Small intestine (tissue), 7 donors: ENCODE measurements around the gene RBM47. TPM values are rescaled to one million over a fixed set of nuclear protein-coding genes. Genes with fewer than 3 reads are reported as not detected.
"Not testable (repeated sequence)": the region's sequence is repeated elsewhere in the genome, so short reads cannot be mapped to it uniquely, and the experiment has no call there.

ENCODE experiments used
- DNase-seq, 2 donors: peaks; one replicate each; pipeline versions ENCODE4 v3.0.0 to v3.0.0-alpha.2; 2013
- FAIRE-seq: peaks from 2 replicates; lab custom pipeline; 2012; peaks lifted over from hg19 to GRCh38; lab: Jason Lieb, UNC
- H3K27ac ChIP-seq, 3 donors: one replicate each; pipeline ENCODE4 v1.5.1; 2013; ENCODE audit warnings: low read length in 2 of 3, mild to moderate bottlenecking in 2 of 3, control low read depth in 1 of 3, inconsistent platforms in 1 of 3, low read depth in 1 of 3, moderate library complexity in 1 of 3
- H3K27me3 ChIP-seq, 3 donors: one replicate each; pipeline ENCODE4 v1.6.1; 2013; ENCODE audit warnings: low read length in 3 of 3, inconsistent platforms in 1 of 3; ENCODE audit not compliant: control insufficient read depth in 3 of 3, insufficient read depth in 3 of 3
- H3K36me3 ChIP-seq, 3 donors: one replicate each; pipeline ENCODE4 v1.6.1; 2013; ENCODE audit warnings: low read length in 3 of 3, inconsistent platforms in 1 of 3, low read depth in 1 of 3, mild to moderate bottlenecking in 1 of 3, moderate library complexity in 1 of 3; ENCODE audit not compliant: control insufficient read depth in 3 of 3, insufficient read depth in 2 of 3
- H3K4me1 ChIP-seq, 3 donors: one replicate each; pipeline ENCODE4 v1.6.1; 2013; ENCODE audit warnings: low read length in 2 of 3, inconsistent platforms in 1 of 3, low read depth in 1 of 3, mild to moderate bottlenecking in 1 of 3, moderate library complexity in 1 of 3; ENCODE audit not compliant: control insufficient read depth in 3 of 3, insufficient read depth in 2 of 3
- H3K4me3 ChIP-seq, 3 donors: one replicate each; pipeline ENCODE4 v1.5.1; 2013; ENCODE audit warnings: low read length in 3 of 3, control low read depth in 1 of 3, inconsistent platforms in 1 of 3, low read depth in 1 of 3, mild to moderate bottlenecking in 1 of 3, moderate library complexity in 1 of 3
- H3K9me3 ChIP-seq, 2 donors: one replicate each; pipeline ENCODE4 v1.6.1; 2013; ENCODE audit warnings: low read depth in 1 of 2, low read length in 1 of 2; ENCODE audit not compliant: control insufficient read depth in 2 of 2, insufficient read depth in 1 of 2
- WGBS, 3 donors: extraction: QIAGEN DNeasy Blood & Tissue Kit; methylation state at CpG; one replicate each; pipeline ENCODE4 v1.1.7; 2013; 5-methylcytosine and 5-hydroxymethylcytosine counted together
- polyA plus RNA-seq, 4 donors: library from polyadenylated mRNA; stranded (reverse) in 3 of 4; unstranded in 1 of 4; fragments of 200-250 nt in 3 of 4; fragments of 120-200 nt in 1 of 4; gene quantifications; one replicate each; pipeline versions ENCODE4 v1.2.1 to v1.2.3, GENCODE V29; 2013
- donor health status: healthy with polysubstance abuse.
- donor health status: control.
- donor health status: control.
- donor health status: Bipolar disorder and iron deficiency.
- donor health status: healthy.

The RBM47 gene
- polyA plus RNA-seq, 4 donors = 49.5 to 127 (median 106) TPM

DNA sequence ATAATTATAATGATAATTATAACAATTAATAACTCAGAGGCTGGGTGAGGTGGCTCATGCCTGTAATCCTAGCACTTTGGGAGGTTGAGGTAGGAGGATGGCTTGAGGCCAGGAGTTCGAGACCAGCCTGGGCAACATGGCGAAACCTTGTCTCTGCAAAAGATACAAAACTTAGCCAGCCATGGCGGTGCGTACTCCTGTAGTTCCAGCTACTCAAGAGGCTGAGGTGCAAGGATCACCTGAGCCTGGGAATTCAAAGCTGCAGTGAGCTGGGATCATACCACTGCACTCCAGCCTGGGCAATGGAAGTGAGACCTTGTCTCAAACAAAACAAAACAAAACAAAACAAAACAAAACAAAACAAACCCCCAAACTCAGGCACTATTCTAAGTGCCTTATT, 201.8 kb downstream of the RBM47 start:
- H3K4me1 ChIP-seq, H3K4me3 ChIP-seq, H3K9me3 ChIP-seq, H3K27me3 ChIP-seq, DNase-seq, FAIRE-seq, H3K27ac ChIP-seq: not testable (repeated sequence)
- 90 to 99% (median 95%) methylated on average over 4 of the region's 4 CpGs for WGBS, 3 donors
- H3K36me3 ChIP-seq = peaks cover 0 to 56% (median 16%) of the 10 kb centered on the region in 3 donors

- DNase-seq (no peak), FAIRE-seq (no peak)
- Histone ChIP-seq H3K36me3 (peaks cover 0 to 54% (median 14%) of the 10 kb centered on the region in 3 donors), H3K4me1 (peaks cover 0 to 6% (median 0%) of the 10 kb centered on the region in 3 donors), H3K9me3 (no peaks in the 10 kb centered on the region), H3K27ac (no peak overlapping the region), H3K27me3 (no peaks in the 10 kb centered on the region), H3K4me3 (no peak overlapping the region)
- 74 to 89% (median 76%) methylated on average over 3 of the region's 3 CpGs for WGBS, 3 donors
Measured at GRCh38 chr4:40427128-40427527, 202.5 kb downstream of the RBM47 start.

- 93 to 95% (median 95%) methylated on average over 24 of the region's 24 CpGs for WGBS, 3 donors
- Histone ChIP-seq H3K27me3 (no peaks in the 10 kb centered on the region), H3K4me3 (no peak overlapping the region), H3K4me1 (peaks cover 0 to 13% (median 0%) of the 10 kb centered on the region in 3 donors), H3K27ac (no peak overlapping the region), H3K9me3 (no peaks in the 10 kb centered on the region), H3K36me3 (peaks cover 0 to 44% (median 16%) of the 10 kb centered on the region in 3 donors)
- no peak for FAIRE-seq
- no peak for DNase-seq
Measured at GRCh38 chr4:40425799-40426574, 203.7 kb downstream of the RBM47 start.

DNA sequence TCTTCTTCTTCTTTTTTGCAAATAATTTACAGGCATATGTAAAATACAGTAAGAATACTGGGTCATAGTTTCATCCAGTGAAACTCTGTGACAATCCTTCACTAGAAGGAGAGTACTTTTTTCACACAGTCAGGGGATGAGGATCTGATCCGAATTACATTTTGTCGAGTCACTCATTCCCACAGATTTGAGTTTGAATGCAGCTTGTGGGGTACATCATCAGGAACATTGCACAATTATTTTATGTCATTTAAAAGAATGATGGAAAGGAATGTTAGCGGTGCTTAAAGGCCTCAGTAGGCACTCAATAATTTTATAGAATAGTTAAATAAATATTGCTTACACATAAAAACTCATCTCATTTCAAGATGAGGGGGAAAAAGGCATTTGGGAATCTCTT, 205.9 kb downstream of the RBM47 start:
- DNase-seq (no peak), FAIRE-seq (no peak)
- Histone ChIP-seq H3K9me3 (peaks cover 0 to 6% of the 10 kb centered on the region in 2 donors), H3K27me3 (no peaks in the 10 kb centered on the region), H3K4me3 (no peak overlapping the region), H3K36me3 (peaks cover 0 to 28% (median 9%) of the 10 kb centered on the region in 3 donors), H3K4me1 (peaks cover 0 to 25% (median 0%) of the 10 kb centered on the region in 3 donors), H3K27ac (no peak overlapping the region)
- WGBS, 3 donors = 91 to 97% (median 93%) methylated on average over 3 of the region's 3 CpGs

DNA sequence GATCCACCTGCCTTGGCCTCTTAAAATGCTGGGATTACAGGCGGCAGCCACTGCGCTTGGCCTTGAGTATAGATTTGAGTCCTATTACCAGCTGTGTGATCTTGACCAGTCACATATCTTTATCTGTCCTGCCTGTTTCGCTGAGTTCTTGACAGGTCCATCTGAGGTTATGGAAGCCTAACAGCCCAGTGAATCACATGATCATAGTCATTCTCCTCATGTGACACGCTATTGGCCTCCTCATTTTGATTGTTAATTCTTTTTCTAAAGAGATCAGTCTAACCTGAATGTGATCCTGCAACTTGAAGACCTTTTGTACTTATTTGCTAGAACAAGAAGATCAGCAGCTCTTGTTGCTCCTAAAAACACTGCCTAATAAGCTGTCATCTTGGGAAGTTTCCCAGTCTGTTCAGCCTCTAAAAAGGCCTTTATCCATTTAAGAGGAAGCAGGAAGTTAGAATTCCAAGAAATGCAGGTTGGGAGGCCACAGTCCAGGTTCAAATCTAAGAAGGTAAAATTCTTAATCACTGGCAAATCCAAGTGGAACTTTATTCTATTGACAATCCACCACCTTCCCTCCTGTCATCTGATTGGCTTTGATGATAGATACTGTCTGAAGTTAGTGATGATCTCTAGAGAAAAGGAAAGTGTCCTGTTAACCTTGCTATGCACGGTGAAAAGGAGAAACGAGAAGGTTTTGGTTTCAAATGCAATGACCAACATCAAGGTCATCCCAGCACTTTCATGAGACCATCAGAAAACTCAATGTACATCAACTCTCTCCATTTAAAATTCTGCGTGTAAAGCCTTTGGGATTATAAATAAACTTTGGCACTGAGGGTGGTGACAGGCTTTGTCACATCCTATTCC, 207.6 kb downstream of the RBM47 start:
- Histone ChIP-seq H3K27ac (peak overlapping the region in 2 of 3 donors; percentile 32 to 55), H3K27me3 (no peaks in the 10 kb centered on the region), H3K36me3 (peaks cover 0 to 17% (median 7%) of the 10 kb centered on the region in 3 donors), H3K4me1 (peaks cover 0 to 39% (median 3%) of the 10 kb centered on the region in 3 donors), H3K4me3 (no peak overlapping the region), H3K9me3 (peaks cover 0 to 6% of the 10 kb centered on the region in 2 donors)
- WGBS, 3 donors = 83 to 88% (median 87%) methylated on average over 7 of the region's 7 CpGs
- DNase-seq (peak; percentile 43 to 65), FAIRE-seq (no peak)

DNA sequence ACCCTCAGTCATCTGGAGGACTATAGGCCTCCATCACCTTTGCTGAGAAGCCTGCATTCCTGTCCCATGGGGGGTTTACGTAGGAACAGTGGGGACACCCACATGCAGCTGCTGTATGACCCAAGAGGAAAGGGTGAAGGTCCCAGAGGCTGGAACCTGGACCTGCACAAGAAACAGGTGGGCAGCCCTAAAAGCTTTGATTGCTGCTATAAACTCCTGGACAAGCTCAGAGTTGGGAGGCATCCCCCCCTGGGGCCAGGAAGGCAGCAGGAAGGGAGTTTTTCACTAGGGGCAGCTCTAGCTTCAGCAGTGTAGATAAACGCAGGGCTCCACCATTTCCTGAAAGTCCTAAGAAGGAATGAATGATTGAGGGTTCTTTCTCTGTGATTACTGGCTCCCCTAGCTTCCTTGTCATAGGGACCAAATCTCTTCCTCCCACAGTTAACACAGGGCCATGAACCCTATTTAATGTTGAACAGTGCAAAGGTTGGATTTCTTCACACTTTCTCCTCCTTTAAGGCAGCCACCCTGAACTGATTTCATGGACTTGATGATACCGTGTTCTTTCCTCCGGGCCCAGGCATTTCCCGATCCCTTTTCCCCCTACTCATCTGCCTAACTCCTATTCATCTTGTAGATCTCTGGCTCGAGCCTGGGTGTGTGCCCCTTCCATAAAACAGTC, 210.3 kb downstream of the RBM47 start:
- DNase-seq (peak; percentile 90 to 95), FAIRE-seq (no peak)
- Histone ChIP-seq H3K27ac (peak overlapping the region; percentile 80 to 90 (median 81)), H3K9me3 (peaks cover 0 to 6% of the 10 kb centered on the region in 2 donors), H3K4me1 (peaks cover 0 to 39% (median 3%) of the 10 kb centered on the region in 3 donors), H3K27me3 (no peaks in the 10 kb centered on the region), H3K36me3 (peaks cover 0 to 5% (median 2%) of the 10 kb centered on the region in 3 donors), H3K4me3 (no peak overlapping the region)
- WGBS, 3 donors = 10 to 63% (median 31%) methylated on average over 6 of the region's 6 CpGs

- Histone ChIP-seq H3K36me3 (peaks cover 0 to 5% (median 2%) of the 10 kb centered on the region in 3 donors), H3K27me3 (no peaks in the 10 kb centered on the region), H3K27ac (peak overlapping the region; percentile 80 to 90 (median 81)), H3K4me1 (peaks cover 0 to 39% (median 3%) of the 10 kb centered on the region in 3 donors), H3K4me3 (no peak overlapping the region), H3K9me3 (peaks cover 0 to 6% of the 10 kb centered on the region in 2 donors)
- peak; percentile 76 to 80 for DNase-seq
- FAIRE-seq = no peak
- 23 to 67% (median 33%) methylated on average over 6 of the region's 6 CpGs for WGBS, 3 donors
Measured at GRCh38 chr4:40418430-40419230, 211.0 kb downstream of the RBM47 start.
